ENCODE results near the gene MLXIP.

MLXIP gene

DNA sequence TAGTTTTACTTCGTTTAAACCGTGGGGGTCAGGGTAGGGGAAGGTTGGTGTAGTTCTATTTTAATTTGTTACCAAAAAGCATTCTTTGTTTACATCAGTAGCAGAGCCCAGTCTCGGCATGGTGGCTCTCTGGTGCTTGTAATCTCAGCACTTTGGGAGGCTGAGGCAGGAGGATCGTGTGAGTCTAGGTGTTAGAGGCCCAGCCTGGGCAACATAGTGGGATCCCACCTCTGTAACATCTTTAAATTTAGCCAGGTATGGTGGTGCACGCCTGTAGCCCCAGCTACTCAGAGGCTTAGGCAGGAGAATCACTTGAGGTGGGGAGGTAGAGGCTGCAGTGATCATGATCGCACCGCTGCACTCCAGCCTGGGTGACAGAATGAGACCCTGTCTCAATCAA, 106.5 kb downstream of the MLXIP start:
- Histone ChIP-seq H3F3A (ENCODE audit: low read depth) (no peaks in the 10 kb centered on the region), H3K9me2 (replicated peaks; ENCODE audit: low read depth, low read length) (no peaks in the 10 kb centered on the region), H3K27me3 (ENCODE audit: insufficient read depth, low read length, poor library complexity, severe bottlenecking) (no peaks in the 10 kb centered on the region), H3K4me1 (ENCODE audit: insufficient read depth, low read length, poor library complexity, severe bottlenecking) (no peaks in the 10 kb centered on the region), H3K9me3 (ENCODE audit: insufficient read depth, low read depth, low read length) (no peaks in the 10 kb centered on the region), H3K79me2 (ENCODE audit: insufficient read depth, low read length) (no peaks in the 10 kb centered on the region), H3K36me3 (ENCODE audit: insufficient read depth, low read length) (no peaks in the 10 kb centered on the region), H3K4me2 (ENCODE audit: low read depth, low read length, poor library complexity, severe bottlenecking) (no peak overlapping the region), H3K9ac (ENCODE audit: low read depth, low read length, poor library complexity, severe bottlenecking) (no peak overlapping the region), H2AFZ (ENCODE audit: low read length) (no peak overlapping the region), H4K20me1 (ENCODE audit: insufficient read depth, low read length, poor library complexity, severe bottlenecking) (no peaks in the 10 kb centered on the region), H3K4me3 (ENCODE audit: low read length, poor library complexity, severe bottlenecking) (no peak overlapping the region)
- TF ChIP-seq, protein P1, sequence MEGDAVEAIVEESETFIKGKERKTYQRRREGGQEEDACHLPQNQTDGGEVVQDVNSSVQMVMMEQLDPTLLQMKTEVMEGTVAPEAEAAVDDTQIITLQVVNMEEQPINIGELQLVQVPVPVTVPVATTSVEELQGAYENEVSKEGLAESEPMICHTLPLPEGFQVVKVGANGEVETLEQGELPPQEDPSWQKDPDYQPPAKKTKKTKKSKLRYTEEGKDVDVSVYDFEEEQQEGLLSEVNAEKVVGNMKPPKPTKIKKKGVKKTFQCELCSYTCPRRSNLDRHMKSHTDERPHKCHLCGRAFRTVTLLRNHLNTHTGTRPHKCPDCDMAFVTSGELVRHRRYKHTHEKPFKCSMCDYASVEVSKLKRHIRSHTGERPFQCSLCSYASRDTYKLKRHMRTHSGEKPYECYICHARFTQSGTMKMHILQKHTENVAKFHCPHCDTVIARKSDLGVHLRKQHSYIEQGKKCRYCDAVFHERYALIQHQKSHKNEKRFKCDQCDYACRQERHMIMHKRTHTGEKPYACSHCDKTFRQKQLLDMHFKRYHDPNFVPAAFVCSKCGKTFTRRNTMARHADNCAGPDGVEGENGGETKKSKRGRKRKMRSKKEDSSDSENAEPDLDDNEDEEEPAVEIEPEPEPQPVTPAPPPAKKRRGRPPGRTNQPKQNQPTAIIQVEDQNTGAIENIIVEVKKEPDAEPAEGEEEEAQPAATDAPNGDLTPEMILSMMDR (conservative IDR thresholded peaks at IDR 0.05; ENCODE audit: low read length): no peak
- no peak for TF ChIP-seq EZH2phosphoT487 (IDR thresholded peaks at IDR 0.05; ENCODE audit: borderline replicate concordance)

- Histone ChIP-seq H3K79me2 (ENCODE audit: insufficient read depth, low read length) (no peaks in the 10 kb centered on the region), H3K9ac (ENCODE audit: low read depth, low read length, poor library complexity, severe bottlenecking) (no peak overlapping the region), H3K4me3 (ENCODE audit: low read length, poor library complexity, severe bottlenecking) (no peak overlapping the region), H3K4me2 (ENCODE audit: low read depth, low read length, poor library complexity, severe bottlenecking) (no peak overlapping the region), H3K36me3 (ENCODE audit: insufficient read depth, low read length) (no peaks in the 10 kb centered on the region), H3F3A (ENCODE audit: low read depth) (no peaks in the 10 kb centered on the region), H3K9me3 (ENCODE audit: insufficient read depth, low read depth, low read length) (no peaks in the 10 kb centered on the region), H4K20me1 (ENCODE audit: insufficient read depth, low read length, poor library complexity, severe bottlenecking) (no peaks in the 10 kb centered on the region), H2AFZ (ENCODE audit: low read length) (no peak overlapping the region; the same call in 1 of the 2 replicates), H3K4me1 (ENCODE audit: insufficient read depth, low read length, poor library complexity, severe bottlenecking) (no peaks in the 10 kb centered on the region), H3K27me3 (ENCODE audit: insufficient read depth, low read length, poor library complexity, severe bottlenecking) (no peaks in the 10 kb centered on the region), H3K9me2 (replicated peaks; ENCODE audit: low read depth, low read length) (no peaks in the 10 kb centered on the region)
- TF ChIP-seq, protein P1 (conservative IDR thresholded peaks at IDR 0.05; ENCODE audit: low read length): no peak
- no peak for TF ChIP-seq EZH2phosphoT487 (IDR thresholded peaks at IDR 0.05; ENCODE audit: borderline replicate concordance)
Observed at GRCh38 chr12:122185494-122186082, 107.0 kb downstream of the MLXIP start.

DNA sequence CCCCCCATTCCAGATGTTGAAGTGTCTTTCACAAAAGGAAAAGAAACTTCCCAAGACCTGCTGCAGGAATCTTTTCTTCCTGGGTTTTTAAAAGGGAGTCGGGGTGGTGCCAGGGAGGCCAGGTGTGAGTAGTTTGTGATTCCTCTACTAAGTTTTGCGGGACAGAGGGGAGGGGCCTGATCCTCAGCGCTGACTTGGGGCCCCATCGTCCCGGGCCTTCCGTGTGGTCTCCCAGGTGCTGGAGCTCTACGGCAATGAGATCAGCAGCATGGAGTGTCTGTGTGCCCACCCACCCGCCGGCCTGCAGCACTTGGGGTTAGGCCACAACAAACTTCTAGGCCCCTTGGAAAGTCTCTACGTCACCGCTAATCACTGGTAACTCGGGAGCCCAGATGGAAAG, 108.9 kb downstream of the MLXIP start:
- Histone ChIP-seq H3K27me3 (ENCODE audit: insufficient read depth, low read length, poor library complexity, severe bottlenecking) (no peaks in the 10 kb centered on the region), H3K9ac (ENCODE audit: low read depth, low read length, poor library complexity, severe bottlenecking) (no peak overlapping the region), H3K9me3 (ENCODE audit: insufficient read depth, low read depth, low read length) (no peaks in the 10 kb centered on the region), H3K4me1 (ENCODE audit: insufficient read depth, low read length, poor library complexity, severe bottlenecking) (no peaks in the 10 kb centered on the region), H3K9me2 (replicated peaks; ENCODE audit: low read depth, low read length) (no peaks in the 10 kb centered on the region), H2AFZ (ENCODE audit: low read length) (no peak overlapping the region), H3F3A (ENCODE audit: low read depth) (no peaks in the 10 kb centered on the region), H3K4me3 (ENCODE audit: low read length, poor library complexity, severe bottlenecking) (no peak overlapping the region), H3K4me2 (ENCODE audit: low read depth, low read length, poor library complexity, severe bottlenecking) (no peak overlapping the region), H3K79me2 (ENCODE audit: insufficient read depth, low read length) (no peaks in the 10 kb centered on the region), H3K36me3 (ENCODE audit: insufficient read depth, low read length) (no peaks in the 10 kb centered on the region), H4K20me1 (ENCODE audit: insufficient read depth, low read length, poor library complexity, severe bottlenecking) (no peaks in the 10 kb centered on the region)
- TF ChIP-seq, protein P1 (conservative IDR thresholded peaks at IDR 0.05; ENCODE audit: low read length): no peak
- TF ChIP-seq EZH2phosphoT487 (IDR thresholded peaks at IDR 0.05; ENCODE audit: borderline replicate concordance): no peak

All from Loucy (cell line).